ENCODE measurements around the gene ATXN7L1.

ATXN7L1 gene

GRCh38 chr7:105826143-105826542 is 50.3 kb downstream of the ATXN7L1 start:
- DNase-seq: peak; percentile 44

- no peak for DNase-seq
Measured at GRCh38 chr7:105825371-105825770, 51.0 kb downstream of the ATXN7L1 start.

GRCh38 chr7:105822806-105823205 is 53.6 kb downstream of the ATXN7L1 start:
- DNase-seq: no peak

- no peak for DNase-seq
Measured at GRCh38 chr7:105821527-105821926, 54.9 kb downstream of the ATXN7L1 start.

GRCh38 chr7:105820363-105821066 is 55.9 kb downstream of the ATXN7L1 start:
- no peak for DNase-seq

GRCh38 chr7:105819559-105819958 is 56.8 kb downstream of the ATXN7L1 start:
- no peak for DNase-seq

DNA sequence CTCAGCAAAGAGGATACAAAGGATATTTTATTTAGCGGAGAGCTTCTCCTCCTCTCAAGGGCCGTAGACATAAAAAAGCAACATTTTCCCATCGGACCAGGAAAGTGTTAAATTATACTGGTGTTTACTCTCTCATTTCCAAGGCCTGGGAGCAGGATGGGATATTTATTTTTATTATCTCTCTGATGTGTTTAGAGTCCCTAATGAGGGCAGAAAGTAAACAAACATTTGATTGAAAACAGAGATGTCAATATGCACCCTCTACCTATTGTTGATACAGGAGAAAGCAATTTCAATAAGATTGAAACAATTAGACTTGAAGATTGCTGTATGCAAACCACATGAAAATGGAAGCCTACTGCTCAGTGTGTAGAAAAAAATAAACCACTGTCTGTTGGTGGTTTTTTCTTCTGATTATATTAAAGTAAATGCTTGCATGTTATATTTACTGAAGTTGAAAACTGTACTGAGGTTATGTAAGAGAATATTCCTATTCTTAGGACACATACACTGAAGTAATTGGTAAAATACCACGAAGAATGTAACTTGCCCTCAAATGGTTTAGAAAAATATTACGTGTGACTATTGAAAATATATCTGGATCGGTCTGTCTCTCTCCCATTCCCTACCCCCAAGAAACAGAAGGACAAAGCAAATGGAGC is 59.3 kb downstream of the ATXN7L1 start:
- DNase-seq: no peak

GRCh38 chr7:105816266-105816843 is 60.0 kb downstream of the ATXN7L1 start:
- no peak for DNase-seq

- no peak for DNase-seq
Measured at GRCh38 chr7:105815576-105815975, 60.8 kb downstream of the ATXN7L1 start.

DNA sequence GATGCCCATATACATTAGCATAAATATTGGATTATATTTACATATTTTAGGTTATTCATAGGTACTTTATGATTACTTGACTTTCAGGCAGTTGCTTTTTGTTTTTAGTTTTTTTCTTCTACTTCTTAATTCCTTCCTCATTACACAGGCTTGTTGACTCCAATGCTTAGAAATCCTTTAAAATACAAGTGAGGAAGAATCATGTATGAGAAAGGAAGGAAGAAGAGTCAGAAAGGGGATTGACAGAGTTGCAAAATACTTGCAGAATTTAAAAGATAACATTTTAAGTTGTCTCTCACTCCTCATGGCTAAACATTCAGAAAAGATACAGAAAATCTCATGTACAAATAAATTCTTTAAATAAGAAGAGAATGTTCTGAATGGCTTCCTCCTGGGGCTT is 61.9 kb downstream of the ATXN7L1 start:
- no peak for DNase-seq

DNA sequence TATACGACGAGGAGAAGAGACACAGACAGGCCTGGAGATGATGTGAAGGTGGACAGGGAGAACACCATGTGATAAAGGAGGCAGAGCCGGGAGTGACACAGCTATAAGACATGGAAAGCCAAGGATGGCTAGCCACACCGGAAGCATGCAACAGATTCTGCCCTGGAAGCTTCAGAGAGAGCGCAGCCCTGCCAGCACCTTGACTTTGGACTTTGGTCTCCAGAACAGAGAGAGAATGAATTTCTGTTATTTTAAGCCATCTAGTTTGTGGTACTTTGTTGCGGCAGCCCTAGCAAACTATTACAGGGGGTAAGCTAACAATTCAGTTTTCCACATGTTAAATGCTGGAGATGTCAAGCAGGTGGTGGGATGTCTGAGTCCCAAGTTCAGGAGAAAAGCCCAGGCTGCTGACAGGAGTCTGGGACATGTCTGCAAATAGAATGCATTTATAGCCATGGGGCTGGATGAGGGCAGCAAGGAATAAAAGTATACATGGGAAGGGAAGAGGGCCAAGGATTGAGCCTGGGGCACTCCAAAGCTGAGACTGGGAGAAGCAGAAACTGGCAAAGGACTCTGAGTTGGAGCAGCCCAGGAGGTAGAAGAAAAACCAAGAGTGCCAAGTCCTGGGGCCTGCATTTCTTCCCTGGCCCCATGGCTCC is 65.1 kb downstream of the ATXN7L1 start:
- no peak for DNase-seq

GRCh38 chr7:105810556-105810955 is 65.8 kb downstream of the ATXN7L1 start:
- DNase-seq: no peak

DNA sequence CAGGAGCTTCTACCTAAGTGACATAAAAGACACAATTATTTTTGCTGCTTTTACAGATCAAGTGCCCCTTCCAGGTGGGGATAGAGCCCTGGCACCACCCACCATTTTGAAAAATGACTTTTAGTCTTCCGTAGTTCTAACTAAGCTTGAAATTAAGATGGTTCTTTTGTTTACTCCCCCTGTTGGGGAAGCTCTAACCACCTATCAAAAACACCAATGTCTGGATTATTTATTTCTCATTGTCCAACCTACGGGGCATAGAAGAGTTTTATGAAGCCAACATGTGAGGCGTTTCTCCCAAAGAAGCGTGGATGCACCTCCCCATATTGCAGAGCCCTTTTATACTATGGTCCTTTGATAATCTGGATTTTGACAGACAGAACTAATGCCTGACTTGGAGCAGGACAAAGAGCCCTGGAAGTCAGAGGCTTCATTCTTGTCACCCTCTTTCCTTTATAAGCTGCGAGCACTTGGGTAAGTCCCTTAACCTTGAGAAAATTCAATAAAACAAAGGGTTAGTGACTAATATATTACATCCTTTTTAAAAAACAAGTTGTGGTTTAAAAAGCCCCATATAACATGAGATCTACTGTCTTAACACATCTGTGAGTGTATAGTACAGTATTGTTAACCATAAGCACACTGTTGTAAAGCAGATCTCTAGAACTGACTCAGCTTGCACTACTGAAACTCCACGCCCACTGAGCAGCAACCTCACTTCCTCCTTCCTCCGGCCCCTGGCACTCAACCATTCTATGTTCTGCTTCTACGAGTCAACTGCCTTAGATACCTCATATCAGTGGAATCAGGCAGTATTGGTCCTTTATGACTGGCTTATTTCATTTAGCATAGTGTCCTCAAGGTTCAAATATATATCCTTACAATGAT is 67.5 kb downstream of the ATXN7L1 start:
- DNase-seq: peak; percentile 65

DNA sequence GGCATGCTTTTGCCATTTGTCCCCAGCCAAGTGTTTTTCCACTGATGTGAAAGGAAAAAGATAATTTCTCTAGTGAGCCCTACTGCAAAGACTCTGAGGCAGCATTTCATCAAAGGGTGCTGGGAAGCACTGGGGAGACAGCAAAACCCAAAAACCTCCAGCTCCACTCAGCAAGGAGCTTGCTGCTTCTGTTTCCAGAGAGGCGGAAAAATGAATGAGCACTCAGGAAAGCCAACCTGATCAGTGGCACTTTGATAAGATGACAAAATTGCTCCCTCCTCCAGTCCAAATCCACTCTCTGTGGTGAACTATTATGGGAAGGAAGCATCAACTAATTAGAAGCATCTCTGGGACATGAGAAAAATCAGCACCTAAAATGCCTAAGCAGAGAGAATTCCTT is 68.2 kb downstream of the ATXN7L1 start:
- no peak for DNase-seq

- DNase-seq: no peak
Measured at GRCh38 chr7:105807448-105807762, 69.0 kb downstream of the ATXN7L1 start.

DNA sequence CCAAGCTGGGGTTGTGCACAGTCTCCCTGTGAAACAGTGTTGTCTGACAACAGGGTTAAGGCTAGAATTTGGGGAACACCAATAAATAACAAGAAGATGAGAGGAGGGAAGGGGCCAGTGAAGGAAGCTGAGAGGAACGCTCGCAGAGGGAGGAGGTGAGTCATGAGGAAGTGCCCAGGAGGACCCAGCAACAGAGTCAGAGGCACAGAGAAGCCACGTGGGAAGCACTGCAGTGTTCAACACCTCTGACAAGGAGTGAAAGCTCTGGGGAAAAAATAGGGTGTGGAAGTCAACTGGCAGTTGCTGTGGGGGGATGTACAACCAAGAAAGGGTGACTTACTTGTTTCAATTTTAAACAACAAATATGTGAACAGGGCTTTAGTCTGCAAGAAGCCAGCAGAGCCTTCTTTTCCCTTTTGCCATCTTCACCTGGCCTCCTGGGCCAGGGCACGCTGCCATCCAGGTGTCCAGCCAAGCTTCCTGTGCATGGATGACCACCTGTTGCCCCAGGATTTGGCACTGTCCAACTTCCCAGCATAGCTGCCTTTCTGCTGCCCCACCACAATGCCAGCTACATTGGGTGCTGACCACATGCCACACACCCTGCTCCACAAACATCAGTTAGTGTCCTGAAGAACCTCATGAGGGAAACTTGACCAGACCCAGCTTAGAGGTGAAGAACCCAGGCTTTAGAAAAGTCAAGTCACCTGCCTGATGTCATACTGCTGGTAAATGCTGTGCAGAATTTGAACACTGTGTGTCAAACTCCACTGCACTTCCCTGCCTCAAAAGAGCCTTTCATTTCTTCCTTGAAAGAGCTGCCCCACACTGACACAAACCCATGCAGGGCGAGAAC is 69.6 kb downstream of the ATXN7L1 start:
- peak; percentile 78 for DNase-seq

DNA sequence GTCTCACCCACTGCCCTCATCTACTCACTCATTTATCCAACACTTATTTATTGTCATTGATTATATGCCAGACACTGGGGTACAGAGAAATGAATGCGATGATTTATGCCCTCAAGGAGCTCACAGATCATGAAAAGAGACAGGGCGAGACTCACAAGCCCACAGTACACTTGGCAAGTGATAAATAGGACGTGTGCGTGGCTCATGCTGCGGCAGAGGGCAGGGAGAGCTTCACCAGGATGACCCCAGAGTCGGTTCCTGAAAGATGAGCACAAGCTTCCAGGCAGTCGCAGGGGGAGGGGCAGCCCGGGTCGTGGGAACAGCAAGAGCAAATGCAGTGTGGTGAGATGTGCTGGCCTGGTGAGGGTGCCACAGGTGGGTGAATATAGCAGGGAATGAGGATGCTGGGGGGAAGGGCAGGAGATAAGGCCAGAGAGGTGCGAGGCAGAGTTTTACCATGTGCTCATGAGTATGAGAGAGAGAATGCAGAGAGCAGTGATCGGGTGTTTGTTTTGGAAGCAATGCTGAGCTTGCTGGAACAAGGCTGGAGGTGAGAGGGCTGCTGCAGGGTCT is 70.9 kb downstream of the ATXN7L1 start:
- DNase-seq: no peak

DNA sequence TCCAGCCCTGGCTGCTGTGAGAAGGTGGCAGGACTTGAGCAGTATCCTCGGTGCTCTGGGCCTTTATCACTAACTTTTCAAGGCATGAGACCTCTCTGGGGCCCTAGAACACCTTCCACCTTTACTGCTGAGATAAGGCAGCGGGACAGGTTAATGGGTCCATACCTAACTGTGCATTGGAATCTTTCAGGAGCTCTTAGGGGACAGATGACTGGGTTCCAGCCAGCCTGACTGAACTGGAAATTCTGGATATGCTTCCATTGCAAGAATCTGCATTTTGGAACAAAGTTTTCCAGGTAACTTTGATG is 73.0 kb downstream of the ATXN7L1 start:
- DNase-seq: no peak

- no peak for DNase-seq
Measured at GRCh38 chr7:105802604-105803428, 73.6 kb downstream of the ATXN7L1 start.

DNA sequence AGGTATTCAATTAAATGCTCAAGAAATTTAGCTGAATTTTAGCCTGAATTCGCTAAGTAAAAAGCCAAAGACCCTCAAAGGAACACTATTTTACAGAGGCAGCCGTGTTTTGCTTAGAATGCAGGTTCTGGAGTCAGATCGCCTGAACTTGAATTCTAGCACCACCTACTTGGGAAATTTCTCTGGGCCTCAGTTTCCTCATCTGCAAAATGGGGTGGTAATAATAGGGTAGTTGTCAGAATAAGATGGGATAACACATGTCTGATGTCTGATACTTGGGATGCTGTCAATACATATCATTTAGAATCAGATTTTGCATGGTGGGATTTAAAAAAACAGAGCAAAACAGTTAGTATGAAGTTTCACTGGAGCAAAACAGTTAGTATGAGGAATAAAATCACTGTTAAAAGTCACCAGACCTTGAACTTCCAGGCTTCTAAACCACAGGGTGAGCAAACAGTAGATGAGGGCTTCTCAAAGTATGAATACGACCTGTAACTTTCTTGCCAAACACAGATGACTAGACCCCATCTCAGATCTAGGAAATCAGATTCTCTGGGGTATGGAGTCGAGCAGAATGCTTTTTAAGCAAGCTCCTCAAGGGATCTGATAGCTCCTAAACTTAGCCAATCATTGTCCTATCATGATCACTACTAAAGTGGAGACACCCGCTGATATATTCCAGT is 75.4 kb downstream of the ATXN7L1 start:
- no peak for DNase-seq
